RWPE1 (cell line): ENCODE results near the gene DENND4C.
"Not testable (repeated sequence)": the region's sequence is repeated elsewhere in the genome, so short reads cannot be mapped to it uniquely, and the experiment has no call there.

Experiments
- CTCF ChIA-PET: fragments of 350-600 bp; sonication (Branson Sonifier 250); formaldehyde crosslinking; extraction: SDS; loops from one replicate; lab custom pipeline; 2021; lab: Yijun Ruan, JAX
- POLR2A ChIA-PET: fragments of 400-600 bp; formaldehyde crosslinking; extraction: SDS; loops from one replicate; lab custom pipeline; 2020; ENCODE audit warnings: antibody characterized with exemption; ENCODE audit not compliant: low non-redundant PET; lab: Yijun Ruan, JAX
- DNase-seq: peaks from one replicate; pipeline ENCODE4 v3.0.0; 2012; ENCODE audit warnings: low spot score
- H3K27ac ChIP-seq: fragments of 450-650 bp; 2 replicates; pipeline ENCODE4 v1.5.1; 2017
- TF ChIP-seq, protein P1 (sequence below): fragments of 450-650 bp; conservative IDR thresholded peaks from 2 replicates; pipeline ENCODE4 v1.5.1; 2017; ENCODE audit warnings: low read depth, mild to moderate bottlenecking

The DENND4C gene

DNA sequence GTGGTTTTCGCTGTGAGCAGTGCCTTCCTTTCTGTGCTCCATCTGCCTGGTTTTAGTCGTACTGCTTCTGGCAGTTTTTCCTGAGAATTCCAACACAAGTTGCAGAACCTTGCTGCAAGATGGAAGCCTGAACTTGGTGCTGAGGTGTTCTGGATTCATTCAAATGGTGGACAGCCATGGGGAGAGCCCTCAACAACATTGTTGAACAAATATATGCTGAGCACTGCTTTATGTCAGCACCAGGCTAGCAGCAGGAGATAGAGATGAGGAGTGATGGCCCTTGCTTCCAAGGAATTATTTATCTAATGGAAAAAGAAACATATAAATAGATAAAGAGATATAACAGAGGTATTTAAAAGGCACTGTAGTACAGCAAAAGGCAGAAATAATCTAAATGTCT lies 156.8 kb downstream of the DENND4C start:
- CTCF ChIA-PET, result no interaction called here
- TF ChIP-seq, protein P1, sequence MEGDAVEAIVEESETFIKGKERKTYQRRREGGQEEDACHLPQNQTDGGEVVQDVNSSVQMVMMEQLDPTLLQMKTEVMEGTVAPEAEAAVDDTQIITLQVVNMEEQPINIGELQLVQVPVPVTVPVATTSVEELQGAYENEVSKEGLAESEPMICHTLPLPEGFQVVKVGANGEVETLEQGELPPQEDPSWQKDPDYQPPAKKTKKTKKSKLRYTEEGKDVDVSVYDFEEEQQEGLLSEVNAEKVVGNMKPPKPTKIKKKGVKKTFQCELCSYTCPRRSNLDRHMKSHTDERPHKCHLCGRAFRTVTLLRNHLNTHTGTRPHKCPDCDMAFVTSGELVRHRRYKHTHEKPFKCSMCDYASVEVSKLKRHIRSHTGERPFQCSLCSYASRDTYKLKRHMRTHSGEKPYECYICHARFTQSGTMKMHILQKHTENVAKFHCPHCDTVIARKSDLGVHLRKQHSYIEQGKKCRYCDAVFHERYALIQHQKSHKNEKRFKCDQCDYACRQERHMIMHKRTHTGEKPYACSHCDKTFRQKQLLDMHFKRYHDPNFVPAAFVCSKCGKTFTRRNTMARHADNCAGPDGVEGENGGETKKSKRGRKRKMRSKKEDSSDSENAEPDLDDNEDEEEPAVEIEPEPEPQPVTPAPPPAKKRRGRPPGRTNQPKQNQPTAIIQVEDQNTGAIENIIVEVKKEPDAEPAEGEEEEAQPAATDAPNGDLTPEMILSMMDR, result no peak
- no peak overlapping the region for H3K27ac ChIP-seq

GRCh38 chr9:19389539-19389938 lies 159.0 kb downstream of the DENND4C start:
- POLR2A ChIA-PET, H3K27ac ChIP-seq, DNase-seq: not testable (repeated sequence)
- CTCF ChIA-PET, result interaction anchor here (0.7 kb wide), 1 partner anchor 27 kb away, joined by 3 read pairs; no protein-coding TSS in a partner anchor

More for the DNA sequence above, 156.8 kb downstream of the DENND4C start:
- DNase-seq, result no peak
- POLR2A ChIA-PET, result no interaction called here

DNA sequence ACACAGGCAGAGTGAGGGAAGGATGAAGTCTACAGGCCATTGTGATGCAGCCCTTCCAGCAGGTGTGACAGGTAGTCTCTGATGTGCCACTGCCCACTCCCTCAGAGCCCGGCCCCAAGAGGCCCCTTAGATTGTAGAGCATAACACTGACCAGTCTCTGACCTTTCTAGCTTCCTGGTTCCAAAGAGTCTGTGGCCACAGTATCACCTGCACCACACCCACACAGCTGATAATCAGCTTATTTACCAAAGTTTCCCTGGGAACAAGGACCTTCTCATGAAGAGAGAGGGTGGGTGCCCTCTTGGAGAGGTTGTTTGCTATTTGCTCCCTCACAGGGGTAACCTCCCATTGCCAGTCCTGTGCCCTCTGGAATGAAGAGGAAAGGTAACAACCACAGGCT lies 167.4 kb downstream of the DENND4C start:
- ChIA-PET CTCF (interaction anchor here (0.7 kb wide), 1 partner anchor 349 kb away, joined by 3 read pairs; no protein-coding TSS in a partner anchor), POLR2A (interaction anchor here (0.6 kb wide), 1 partner anchor 11 kb away, joined by 3 read pairs; the partner anchor contains the start of gene ACER2)
- no peak for DNase-seq
- H3K27ac ChIP-seq, result no peak overlapping the region
- TF ChIP-seq, protein P1, result no peak

DNA sequence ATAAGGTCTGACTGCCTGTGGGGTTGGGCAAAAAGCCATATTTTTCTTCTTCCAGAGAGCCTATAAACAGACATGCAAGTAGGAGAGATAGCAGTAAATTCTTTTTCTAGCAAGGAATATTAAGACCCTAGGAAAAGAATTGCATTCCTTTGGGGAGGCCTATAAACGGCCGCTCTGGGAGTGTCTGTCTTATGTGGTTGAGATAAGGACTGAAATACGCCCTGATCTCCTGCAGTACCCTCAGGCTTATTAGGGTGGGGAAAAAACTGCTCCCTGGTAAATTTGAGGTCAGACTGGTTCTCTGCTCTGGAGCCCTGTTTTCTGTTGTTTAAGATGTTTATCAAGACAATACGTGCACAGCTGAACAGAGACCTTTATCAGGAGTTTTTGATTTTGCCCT lies 172.7 kb downstream of the DENND4C start:
- H3K27ac ChIP-seq, CTCF ChIA-PET, POLR2A ChIA-PET, DNase-seq: not testable (repeated sequence)

DNA sequence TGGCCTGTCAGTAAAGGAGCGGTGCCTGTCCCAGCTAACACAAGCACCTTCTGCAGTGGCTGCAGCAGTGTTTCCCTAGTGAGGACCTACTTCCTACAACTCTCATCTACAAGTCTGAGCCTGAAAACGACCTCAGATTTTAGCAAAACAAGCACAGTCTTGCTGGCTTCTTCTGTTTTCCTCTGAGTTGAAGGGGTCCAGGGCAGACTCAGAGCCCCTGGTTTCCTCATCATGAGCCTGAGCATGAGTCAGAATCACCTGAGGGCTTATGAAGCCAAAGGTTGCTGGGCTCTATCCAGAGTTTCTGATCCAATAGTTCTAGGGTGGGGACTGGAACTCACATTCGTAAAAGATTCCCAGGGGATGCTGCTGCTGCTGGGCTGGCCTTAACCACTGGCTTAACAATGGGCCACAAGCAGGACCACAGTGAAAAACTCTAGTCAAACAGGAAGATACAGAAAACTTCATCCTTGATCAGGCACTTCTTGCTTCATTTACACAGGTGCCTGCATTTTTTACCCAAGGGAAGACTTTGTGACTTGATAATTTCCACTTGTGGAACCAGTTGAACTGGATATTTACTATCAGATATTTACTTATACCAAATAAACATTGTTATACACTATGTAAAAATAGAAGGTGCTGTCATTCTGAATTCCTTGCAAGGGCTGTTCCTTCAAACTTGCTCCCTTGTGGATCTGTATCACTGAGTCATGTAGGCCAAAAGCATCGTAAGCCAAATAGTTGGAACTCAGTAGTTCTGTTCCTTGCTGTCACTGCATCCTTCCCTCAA lies 174.0 kb downstream of the DENND4C start:
- POLR2A ChIA-PET, result no interaction called here
- peak; percentile 69 for DNase-seq
- CTCF ChIA-PET, result interaction anchor here (0.5 kb wide), 1 partner anchor 36 kb away, joined by 3 read pairs; no protein-coding TSS in a partner anchor
- peak overlapping the region; percentile 66 for H3K27ac ChIP-seq
- TF ChIP-seq, protein P1, result no peak

DNA sequence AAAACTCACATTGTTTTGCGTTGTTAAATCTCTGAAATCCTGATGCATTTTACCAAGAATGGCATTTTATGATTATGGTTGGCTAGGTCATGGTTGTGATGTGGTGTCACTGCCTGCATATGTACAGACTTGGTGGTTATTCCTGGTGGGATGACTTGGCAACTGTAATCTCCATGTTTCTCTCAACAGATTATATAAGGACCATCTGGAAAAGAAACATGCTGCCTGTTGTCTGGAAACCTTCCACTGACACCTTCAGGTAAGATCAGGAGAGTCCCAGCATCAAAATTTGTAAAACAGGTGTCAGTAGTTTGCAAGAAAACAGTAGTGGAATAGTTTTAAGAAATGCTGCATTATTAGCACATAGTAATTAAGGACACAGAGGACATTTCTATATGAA lies 175.3 kb downstream of the DENND4C start:
- POLR2A ChIA-PET, result no interaction called here
- no peak for DNase-seq
- CTCF ChIA-PET, result no interaction called here
- TF ChIP-seq, protein P1, result no peak
- H3K27ac ChIP-seq, result no peak overlapping the region

DNA sequence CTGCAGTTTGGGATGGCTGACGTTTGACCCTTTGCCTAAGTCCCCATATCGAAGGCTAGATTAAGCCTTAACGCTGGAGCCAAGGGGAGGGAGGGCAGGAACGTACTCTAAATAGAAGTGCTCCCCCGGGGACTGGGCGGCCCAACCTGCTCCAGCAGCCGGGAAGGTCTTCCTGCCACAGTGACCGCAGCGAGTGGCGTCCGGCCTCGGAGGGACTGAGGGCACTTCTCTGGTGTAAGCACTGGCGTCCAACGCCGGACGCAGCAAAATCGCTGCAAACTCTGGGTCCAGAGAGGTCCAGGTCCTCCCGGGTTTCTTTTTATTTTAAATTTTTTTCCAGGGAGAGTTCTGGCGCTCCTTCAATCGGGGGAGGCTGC lies 177.8 kb downstream of the DENND4C start:
- H3K27ac ChIP-seq, result peak overlapping the region; percentile 78
- no peak for DNase-seq
- CTCF ChIA-PET, result interaction anchor here (0.5 kb wide), 1 partner anchor 336 kb away, joined by 9 read pairs; no protein-coding TSS in a partner anchor
- POLR2A ChIA-PET, result no interaction called here
- TF ChIP-seq, protein P1, result no peak
